ENCODE results near the gene RECQL.

The RECQL gene

GRCh38 chr12:21456291-21456780 lies 45.1 kb downstream of the RECQL start:
- TF ChIP-seq CTCF (IDR thresholded peaks at IDR 0.05; ENCODE audit: low read depth, low read length) = no peak
- DNase-seq (ENCODE audit: extremely low read depth, low read depth) = no peak

GRCh38 chr12:21453312-21453852 lies 48.1 kb downstream of the RECQL start:
- TF ChIP-seq CTCF (IDR thresholded peaks at IDR 0.05; ENCODE audit: low read depth, low read length) = no peak
- no peak for DNase-seq (ENCODE audit: extremely low read depth, low read depth)

GRCh38 chr12:21451529-21451928 lies 49.9 kb downstream of the RECQL start:
- no peak for TF ChIP-seq CTCF (IDR thresholded peaks at IDR 0.05; ENCODE audit: low read depth, low read length)
- DNase-seq (ENCODE audit: extremely low read depth, low read depth) = no peak

GRCh38 chr12:21444193-21445146 lies 57.0 kb downstream of the RECQL start:
- TF ChIP-seq CTCF (IDR thresholded peaks at IDR 0.05; ENCODE audit: low read depth, low read length) = no peak
- no peak for DNase-seq (ENCODE audit: extremely low read depth, low read depth)

- DNase-seq (ENCODE audit: extremely low read depth, low read depth) = no peak
- TF ChIP-seq CTCF (IDR thresholded peaks at IDR 0.05; ENCODE audit: low read depth, low read length) = no peak
Observed at GRCh38 chr12:21439347-21439746, 62.1 kb downstream of the RECQL start.

GRCh38 chr12:21438643-21439042 lies 62.8 kb downstream of the RECQL start:
- no peak for TF ChIP-seq CTCF (IDR thresholded peaks at IDR 0.05; ENCODE audit: low read depth, low read length)
- DNase-seq (ENCODE audit: extremely low read depth, low read depth) = no peak

GRCh38 chr12:21434699-21435098 lies 66.7 kb downstream of the RECQL start:
- no peak for TF ChIP-seq CTCF (IDR thresholded peaks at IDR 0.05; ENCODE audit: low read depth, low read length)
- no peak for DNase-seq (ENCODE audit: extremely low read depth, low read depth)

Measured in AG09319 (cell line).